Epithelial cell of umbilical artery (primary cell): ENCODE measurements around the gene PPRC1. TPM values are rescaled to one million over a fixed set of nuclear protein-coding genes. Genes with fewer than 3 reads are reported as not detected.

Experiments used
- total RNA-seq: library from RNA; depleted of rRNA; stranded (reverse); fragments of >200 nt; gene quantifications from 2 replicates; pipeline ENCODE4 v1.2.3, GENCODE V29; 2014

Gene PPRC1, protein sequence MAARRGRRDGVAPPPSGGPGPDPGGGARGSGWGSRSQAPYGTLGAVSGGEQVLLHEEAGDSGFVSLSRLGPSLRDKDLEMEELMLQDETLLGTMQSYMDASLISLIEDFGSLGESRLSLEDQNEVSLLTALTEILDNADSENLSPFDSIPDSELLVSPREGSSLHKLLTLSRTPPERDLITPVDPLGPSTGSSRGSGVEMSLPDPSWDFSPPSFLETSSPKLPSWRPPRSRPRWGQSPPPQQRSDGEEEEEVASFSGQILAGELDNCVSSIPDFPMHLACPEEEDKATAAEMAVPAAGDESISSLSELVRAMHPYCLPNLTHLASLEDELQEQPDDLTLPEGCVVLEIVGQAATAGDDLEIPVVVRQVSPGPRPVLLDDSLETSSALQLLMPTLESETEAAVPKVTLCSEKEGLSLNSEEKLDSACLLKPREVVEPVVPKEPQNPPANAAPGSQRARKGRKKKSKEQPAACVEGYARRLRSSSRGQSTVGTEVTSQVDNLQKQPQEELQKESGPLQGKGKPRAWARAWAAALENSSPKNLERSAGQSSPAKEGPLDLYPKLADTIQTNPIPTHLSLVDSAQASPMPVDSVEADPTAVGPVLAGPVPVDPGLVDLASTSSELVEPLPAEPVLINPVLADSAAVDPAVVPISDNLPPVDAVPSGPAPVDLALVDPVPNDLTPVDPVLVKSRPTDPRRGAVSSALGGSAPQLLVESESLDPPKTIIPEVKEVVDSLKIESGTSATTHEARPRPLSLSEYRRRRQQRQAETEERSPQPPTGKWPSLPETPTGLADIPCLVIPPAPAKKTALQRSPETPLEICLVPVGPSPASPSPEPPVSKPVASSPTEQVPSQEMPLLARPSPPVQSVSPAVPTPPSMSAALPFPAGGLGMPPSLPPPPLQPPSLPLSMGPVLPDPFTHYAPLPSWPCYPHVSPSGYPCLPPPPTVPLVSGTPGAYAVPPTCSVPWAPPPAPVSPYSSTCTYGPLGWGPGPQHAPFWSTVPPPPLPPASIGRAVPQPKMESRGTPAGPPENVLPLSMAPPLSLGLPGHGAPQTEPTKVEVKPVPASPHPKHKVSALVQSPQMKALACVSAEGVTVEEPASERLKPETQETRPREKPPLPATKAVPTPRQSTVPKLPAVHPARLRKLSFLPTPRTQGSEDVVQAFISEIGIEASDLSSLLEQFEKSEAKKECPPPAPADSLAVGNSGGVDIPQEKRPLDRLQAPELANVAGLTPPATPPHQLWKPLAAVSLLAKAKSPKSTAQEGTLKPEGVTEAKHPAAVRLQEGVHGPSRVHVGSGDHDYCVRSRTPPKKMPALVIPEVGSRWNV (N-terminal part only)
- total RNA-seq = 10.0 and 12.0 TPM in 2 replicates

DNA sequence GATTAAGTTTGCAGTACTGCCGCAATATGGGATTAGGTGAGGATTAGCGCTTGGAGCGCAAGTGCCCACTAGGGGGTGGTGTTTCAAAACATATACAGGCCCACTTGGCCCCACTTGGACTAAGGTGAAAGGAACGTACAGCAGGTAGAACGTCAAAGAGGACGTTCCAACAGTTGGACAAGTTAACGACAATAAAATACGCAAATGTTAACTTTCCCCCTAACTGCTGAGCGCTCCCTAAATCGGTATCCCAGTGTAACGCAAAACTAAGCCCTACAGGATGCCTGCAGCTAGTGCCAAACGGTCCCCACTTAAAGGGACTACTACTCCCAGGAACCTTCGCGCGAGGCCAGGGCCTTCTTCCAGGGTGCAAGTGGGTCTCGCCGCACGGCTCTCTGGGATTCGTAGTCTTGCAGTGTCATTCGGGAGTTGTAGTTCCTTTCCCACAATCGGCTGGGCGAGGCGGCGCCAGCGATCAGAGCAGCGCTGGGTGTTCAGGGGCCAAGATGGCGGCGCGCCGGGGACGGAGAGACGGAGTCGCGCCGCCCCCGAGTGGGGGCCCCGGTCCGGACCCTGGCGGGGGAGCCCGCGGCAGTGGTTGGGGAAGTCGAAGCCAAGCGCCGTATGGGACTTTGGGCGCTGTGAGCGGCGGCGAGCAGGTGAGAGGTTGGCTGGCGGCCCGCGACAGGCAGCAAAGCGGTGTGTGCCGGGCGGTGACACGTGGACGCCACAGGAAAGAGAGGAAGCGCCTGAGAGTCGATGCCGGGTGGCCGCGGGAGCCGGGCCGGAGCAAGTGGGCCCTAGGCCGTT lies at the start of gene PPRC1:
Gene PPRC1 (plus strand): TSS at position 478 of the 810 bp plus-strand sequence. CDS start 29 bp downstream, at position 507.

DNA sequence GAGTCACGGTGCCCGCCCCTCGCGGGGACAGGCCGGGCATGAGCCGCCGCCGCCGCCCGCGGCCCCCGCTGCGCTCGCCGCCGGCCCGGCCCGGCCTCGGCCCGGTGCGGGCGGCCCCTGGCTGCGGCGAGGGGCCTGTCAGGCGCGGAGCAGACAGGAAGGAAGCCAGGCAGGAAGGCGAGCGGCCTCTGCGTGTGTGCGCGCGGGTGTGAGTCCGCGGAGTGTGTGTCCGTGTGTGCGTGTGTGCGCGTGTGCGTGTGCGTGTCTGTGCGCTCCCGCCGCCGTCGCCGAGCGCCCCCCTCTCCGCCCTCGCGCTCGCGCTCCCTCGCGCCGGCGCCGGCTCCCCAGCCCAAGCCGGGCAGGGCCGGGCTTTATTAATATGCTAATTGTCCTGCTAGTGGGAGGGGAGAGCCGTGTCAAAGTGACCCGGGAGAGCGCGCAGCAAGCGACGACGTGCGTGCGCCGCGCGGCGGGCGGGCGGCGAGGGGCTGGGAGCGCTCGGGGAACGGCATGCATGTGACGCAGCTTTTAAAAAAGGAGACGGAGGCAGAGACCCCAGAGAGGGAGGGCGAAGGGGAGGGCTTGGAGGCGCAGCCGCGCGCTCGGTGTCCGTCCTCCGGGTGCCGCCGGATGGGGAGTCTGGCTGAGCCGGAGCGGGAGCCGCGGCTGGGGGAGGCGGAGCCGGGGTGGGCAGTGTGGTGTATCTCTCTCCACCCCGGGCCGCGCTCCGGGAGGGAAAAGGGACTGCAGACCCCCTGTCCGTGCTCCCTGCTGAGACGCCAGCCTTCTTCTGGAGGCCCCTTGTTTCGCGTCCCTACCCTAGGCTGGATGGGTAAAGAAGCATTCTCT lies 12.5 kb upstream of the PPRC1 start, which contains the start of gene LDB1:
Gene LDB1 (minus strand): TSS at position 227 of the 849 bp plus-strand sequence. CDS start 258 bp downstream, outside the sequence.

DNA sequence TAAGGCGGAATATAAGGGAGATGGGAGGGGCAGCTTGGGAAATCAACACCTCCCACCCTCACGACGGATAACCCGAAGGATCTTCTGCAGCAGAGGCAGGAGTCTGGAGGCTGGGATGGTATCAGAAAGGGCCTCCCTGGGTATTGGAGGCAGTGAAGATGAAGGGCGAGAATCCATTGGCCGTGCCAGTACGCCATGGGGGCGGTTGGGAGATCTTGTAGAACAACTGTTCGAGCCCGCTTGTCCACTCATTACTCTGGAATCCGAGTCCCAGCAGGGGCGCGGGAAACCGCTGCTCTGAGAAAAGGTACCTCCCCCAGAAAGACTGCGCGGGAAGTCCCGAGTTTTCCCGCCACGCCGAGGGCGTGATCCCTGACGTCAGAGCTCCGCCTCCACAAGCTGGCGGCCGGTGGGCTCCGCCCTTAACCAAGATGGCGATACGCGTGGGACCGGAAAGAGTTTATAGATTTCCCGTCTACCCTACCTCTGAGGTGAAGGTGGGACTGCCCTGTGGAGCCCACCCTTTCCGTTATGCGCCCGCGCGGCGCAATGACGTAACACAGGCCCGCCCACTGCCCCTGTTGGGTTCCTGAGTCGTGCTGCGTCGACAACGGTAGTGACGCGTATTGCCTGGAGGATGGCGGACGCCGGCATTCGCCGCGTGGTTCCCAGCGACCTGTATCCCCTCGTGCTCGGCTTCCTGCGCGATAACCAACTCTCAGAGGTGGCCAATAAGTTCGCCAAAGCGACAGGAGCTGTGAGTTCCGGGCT lies 19.1 kb downstream of the PPRC1 start, which contains the start of gene NOLC1:
Gene NOLC1 (plus strand): TSS at position 616 of the 771 bp plus-strand sequence. CDS start 22 bp downstream, at position 638.

Other genes starting within 250 kb of the PPRC1 start
- 5.8 and 10.3 TPM in 2 replicates for gene ARMH3, start 76.9 kb upstream of the PPRC1 start, total RNA-seq
- 35.4 and 36.6 TPM in 2 replicates for gene HPS6, start 67.7 kb upstream of the PPRC1 start, total RNA-seq
- 24.0 and 25.5 TPM in 2 replicates for gene LDB1, start 12.7 kb upstream of the PPRC1 start, total RNA-seq
- gene NOLC1, start 19.3 kb downstream of the PPRC1 start, total RNA-seq = 42.9 and 51.5 TPM in 2 replicates
- not detected in 2 replicates for gene ELOVL3, start 93.3 kb downstream of the PPRC1 start, total RNA-seq
- not detected in 2 replicates for gene PITX3, start 108.5 kb downstream of the PPRC1 start, total RNA-seq
- 13.3 and 13.8 TPM in 2 replicates for gene GBF1, start 112.5 kb downstream of the PPRC1 start, total RNA-seq